GM18502 (cell line): ENCODE results near the gene FANK1.
"Not testable (repeated sequence)": the region's sequence is repeated elsewhere in the genome, so short reads cannot be mapped to it uniquely, and the experiment has no call there.

ENCODE experiments used
- ATAC-seq: cut with Tn5 transposase; IDR thresholded peaks from one replicate; pipeline ENCODE4 v1.9.1; 2021; ENCODE audit warnings: mild to moderate bottlenecking; ENCODE audit not compliant: unreplicated experiment, poor library complexity

FANK1 gene

DNA sequence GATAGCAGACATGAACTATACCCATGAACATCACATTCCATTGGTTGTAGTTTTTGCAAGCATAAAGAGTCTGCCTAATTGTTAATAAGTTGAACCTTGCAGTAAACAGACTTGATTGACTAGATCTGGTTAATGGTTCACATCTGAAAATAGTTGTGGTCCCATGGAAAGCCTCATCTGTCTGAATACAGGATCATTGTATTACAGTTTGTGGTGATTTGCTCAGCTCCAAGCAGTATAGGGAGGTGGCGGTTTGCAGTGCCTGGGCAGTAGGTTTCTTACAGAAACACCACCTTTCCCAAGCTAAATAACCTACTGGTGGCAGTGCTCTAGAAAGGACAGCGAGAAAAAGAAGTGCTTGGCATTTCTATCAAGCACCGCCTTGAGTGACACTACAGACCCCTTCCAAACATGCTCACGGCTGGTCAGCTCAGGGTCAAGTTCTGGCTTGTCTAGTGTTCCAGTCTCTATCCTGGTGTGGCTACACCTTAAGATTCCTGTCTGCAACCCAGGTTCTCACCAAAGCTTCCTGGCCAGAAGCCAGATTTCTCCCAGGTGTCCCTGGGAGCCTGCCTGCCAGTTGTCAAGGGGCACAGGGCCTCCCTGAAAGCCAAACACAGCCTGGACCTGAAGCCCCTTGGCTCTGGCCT is 119.9 kb downstream of the FANK1 start:
- ATAC-seq: no peak

DNA sequence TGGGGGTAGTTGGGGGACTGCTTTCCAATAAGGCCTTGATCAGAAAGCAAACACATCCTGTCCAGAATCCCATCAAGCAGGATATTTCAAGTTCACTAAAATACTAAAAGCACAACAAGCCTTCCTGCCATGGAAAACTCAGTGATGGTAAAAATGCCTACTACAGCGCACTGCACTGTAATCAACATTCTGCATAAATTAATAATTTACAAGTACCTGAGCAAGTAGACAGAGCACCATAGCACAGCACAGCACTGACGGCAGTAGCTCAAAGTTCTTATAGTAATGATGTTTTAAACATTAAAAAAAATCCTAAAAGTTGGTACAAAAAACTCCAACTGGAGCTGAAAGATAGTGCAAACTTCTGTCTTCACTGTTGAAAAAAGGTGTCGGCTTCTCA is 120.5 kb downstream of the FANK1 start:
- ATAC-seq: no peak

DNA sequence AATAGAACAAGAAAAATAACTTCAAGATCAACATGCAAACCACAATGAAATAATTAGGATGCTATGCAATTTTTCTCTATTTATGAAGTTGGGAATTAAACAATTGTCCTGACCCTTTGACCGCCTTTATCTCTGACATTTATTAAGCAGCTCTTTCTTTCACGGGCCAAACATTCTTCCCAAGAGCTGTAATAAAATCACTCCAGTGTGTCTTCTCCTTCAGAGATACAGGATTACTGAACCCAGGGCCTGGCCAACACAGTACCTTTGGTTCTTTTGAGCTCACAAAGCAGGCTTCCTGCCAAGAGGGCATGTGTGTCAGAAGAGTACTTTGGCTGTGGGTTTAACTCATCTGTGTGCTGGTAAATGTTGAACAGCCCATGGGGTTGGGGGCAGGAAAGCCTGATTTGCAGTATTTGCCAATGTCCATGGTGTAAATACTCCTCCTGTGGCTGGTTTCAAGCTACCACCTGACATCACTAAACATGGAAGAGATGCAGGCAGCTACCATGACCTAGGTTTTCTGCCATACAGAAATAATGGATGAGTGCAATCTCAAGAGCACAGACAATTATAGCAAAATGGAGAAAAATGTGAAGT is 121.7 kb downstream of the FANK1 start:
- no peak for ATAC-seq

DNA sequence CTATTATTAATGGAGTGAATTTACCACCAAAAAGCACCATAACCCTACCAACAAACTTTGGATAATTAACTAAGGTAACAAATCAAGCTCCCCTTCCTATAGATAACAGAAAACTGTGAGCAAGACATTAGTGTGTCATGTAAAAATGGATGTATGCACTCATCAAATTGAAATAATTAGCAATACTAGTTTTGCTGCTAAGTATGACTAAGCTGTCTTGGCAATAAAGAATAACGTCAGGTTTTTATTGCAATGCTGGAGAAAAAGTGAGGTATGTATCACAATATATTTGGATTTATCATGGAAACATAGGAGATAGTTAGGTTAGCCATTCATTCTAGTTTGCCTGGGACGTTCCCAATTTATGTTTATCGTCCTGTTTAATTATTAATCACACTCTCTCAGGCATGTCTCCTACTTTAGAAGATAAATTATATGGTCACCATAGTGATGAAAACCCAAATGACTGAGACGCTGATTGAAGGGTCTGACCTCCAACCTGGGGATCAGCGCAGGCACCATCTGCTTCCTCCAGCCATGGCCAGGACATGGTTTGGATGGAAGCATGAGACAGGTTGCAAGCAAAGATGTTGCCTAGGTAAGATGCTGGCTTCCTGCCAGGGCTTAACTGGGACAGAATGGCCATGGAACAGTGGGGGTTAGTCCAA is 125.6 kb downstream of the FANK1 start:
- no peak for ATAC-seq

DNA sequence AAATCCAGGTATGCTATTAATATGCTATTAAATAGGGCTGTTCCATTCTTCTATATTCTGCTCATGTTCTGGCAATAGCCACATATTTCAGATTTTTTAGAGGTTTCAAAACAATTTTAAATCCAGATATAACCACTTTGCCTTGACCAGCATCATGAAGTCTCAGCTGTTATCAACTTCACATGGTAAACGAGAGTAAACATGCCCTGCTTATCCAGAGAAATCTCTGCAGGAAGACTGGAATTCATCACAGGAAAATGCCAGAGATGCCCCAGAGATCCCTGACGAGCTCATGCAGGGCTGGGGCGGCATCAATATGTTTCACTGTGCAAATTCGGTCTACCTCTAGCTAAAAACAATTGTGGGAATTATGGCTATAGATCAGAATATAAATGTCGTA is 126.5 kb downstream of the FANK1 start:
- ATAC-seq: no peak

DNA sequence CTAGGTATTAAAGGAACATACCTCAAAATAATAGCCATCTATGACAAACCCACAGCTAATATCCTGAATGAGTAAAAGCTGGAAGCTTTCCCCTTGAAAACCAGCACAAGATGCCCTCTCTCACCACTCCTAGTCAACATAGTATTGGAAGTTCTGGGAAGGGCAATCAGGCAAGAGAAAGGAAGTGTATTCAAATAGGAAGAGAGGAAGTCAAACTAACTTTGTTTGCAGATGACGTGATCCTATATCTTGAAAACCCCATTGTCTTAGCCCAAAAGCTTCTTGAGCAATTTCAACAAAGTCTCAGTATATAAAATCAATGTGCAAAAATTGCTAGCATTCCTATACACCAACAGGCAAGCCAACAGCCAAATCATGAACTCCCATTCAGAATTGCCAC is 131.3 kb downstream of the FANK1 start:
- ATAC-seq: no peak

DNA sequence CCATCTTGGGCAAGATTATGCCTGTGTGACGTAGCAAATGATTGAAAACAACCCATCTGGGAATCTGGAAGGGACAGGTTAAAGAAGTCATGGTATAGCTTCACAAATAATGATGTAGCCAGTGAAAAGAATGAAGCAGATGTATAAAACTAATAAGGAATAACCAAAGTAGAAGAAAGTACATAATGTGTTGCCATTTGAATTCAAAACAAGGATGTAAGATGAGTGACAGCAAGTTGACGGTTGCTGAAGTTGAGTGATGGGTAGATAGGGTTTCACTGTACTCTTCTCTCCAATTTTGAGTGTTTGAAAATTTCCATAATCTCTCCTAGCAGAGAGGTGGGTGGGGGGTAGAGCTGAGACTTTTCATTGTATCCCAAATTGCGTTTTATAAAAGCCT is 133.6 kb downstream of the FANK1 start:
- no peak for ATAC-seq

DNA sequence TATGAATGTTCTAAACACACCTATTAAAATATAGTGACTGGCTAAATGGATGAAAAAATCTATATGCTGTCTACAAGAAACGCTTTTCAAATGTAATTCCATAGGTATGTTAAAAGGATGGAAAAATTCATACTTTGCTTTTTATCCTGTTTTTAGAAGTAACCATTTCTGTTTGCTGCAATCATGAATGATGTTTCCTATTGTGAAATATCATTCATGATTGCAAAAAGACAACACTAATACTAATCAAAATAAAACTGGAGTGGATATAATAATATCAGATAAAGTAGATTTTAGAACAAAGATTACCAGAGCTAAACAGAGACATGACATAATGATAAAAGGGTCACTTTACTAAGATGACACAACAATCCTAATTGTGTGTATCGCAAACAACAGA is 138.2 kb downstream of the FANK1 start:
- ATAC-seq: no peak

DNA sequence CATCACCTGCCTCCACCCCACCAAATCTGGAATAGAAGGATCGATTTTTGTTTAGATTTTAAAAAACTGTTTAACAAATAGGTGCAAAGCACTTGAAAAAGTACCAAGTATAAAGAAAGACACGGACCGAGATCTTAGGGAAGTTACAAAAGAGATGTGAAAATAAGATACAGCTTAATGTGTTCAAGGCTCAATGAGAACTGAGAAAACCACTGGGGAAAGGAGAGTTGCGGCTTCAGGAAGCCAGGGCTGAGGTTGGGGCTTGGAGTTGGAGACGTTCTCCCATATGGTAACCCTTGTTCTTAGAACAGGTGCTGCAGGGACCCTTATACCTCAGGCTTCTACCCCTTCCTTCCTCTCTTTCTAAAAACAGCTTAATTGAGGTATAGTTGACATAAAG is 140.2 kb downstream of the FANK1 start:
- no peak for ATAC-seq

DNA sequence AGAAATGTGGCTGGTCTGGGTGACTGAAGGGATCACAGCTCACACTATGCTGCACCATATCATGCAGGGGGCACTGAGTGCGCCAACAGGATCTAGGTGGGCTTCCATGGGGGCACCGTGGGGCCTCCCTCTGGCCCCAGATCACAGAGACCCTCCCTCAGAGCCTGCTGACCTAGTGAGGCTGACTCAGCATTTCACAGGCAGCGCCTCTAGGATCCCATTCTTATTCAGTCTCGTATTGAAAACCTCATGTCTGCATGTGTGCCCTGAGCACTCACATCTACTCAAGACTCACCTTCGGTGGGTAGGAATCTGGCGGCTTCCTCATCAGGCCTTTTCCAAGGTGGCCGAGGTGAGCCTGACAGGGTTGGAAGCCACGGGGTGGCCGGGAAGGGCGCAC is 141.6 kb downstream of the FANK1 start:
- ATAC-seq: no peak

DNA sequence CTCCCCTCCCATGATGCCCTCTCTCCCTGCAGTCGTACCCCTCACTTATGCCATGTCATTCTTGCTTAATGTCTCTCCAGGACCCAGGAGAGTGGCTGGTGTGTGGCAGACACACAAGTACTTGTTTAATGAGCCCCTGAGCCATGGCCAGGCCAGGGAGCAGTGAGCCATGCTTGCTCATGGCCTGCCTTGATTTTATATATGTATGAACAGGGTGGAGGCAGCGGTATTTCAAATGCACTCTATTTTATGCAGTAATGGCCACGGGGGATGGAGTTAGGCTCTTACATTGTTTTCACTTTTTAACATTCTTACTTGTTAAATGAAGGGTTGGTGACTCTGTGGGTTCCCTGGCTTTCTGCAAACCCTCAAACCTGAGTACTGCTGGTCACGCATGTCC is 144.8 kb downstream of the FANK1 start:
- ATAC-seq: no peak

DNA sequence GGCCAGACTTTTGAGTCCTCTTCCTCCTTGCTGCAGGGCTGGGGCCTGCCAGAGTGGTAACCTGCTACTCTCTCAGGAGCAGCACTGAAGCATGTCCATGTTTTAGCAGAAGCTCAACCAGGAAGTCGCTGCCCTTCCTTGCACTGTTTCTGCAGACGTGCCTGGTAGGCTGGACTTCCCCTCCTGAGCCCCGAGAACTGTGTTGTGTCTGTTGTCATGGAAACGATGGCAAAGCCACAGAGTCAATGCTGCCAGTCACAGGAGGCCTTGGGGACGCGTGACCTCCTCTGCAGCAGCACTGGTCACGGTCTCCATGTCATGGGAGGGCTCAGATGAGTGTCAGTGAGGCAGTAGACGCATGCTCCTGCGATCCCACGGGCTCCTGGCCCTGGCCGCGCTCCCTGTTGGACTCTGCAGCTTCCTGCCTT is 145.5 kb downstream of the FANK1 start:
- ATAC-seq: peak; percentile 99

DNA sequence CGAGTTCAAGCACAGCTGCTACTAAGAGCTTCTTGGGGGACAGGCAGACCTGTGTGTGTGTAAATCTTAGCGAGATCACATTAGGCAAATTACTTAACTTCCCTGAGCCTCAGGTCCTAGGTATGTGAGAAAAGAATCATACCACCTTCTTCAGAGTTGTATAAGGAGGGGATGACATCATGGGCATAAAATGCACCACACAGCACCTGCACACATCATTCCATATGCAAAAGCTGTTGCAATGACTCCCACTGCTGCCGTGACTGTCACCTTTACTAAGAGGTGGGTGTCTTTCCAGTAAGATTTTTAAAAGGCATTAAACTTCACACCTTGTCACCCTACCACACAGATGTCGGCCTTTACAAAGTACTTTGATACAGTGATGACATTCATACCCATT is 146.0 kb downstream of the FANK1 start:
- ATAC-seq: no peak

DNA sequence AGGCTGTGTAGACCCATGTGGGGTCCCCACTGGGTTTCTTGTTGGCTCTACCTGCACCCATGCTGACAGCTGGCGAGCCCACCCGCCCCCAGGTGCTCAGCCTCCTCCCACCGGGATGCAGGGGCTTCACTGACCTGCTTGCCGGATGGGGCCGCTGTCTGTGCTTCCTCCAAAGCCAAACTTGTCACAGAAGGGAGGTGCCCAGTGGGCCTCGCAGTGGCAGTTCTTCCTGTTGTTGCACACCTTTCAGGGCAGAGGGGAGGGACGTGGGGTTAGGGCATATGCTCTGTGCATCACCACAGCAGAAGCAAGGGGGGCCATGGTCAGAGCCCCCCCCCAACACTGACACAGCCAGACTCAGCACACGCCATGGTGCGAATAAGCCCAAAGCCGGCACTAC is 146.5 kb downstream of the FANK1 start:
- no peak for ATAC-seq

DNA sequence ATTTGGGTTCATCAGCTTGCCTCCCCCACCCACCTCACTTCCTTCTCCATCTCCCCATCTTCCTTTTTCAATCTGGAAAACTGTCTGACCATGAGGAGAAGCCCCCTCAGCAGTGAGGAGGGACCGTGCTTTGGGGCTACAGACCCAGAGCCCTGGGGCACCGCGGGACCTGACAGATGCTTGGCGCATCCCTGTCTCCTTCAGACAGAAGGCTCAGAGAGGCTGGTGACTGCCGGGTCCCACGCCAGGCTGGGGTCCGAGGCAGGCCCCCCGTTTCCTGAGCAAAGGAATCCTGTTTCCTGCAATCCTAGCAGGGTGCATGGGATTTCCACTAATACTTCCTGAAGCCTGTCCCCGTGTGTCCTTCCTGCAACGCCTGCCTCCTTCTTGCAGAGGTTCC is 147.0 kb downstream of the FANK1 start:
- ATAC-seq: no peak

DNA sequence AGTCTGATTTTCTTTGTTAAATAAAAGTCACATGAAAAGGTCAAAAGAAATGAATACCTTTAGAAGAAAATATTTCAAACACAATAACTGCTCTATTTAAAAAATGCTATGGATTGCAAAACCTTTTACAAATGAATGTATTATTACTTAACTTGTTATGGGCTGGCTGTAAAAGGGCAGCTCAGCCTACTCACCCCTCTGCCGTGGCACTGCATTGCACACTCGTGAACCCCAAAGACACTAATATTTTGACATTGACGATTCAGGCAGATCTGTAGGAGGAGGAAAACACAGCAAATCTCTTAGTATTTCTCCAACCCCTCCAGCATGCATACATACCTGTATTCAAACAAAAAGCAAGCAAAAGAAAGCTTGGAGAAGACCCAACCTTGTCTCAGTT is 149.5 kb downstream of the FANK1 start:
- ATAC-seq: no peak

DNA sequence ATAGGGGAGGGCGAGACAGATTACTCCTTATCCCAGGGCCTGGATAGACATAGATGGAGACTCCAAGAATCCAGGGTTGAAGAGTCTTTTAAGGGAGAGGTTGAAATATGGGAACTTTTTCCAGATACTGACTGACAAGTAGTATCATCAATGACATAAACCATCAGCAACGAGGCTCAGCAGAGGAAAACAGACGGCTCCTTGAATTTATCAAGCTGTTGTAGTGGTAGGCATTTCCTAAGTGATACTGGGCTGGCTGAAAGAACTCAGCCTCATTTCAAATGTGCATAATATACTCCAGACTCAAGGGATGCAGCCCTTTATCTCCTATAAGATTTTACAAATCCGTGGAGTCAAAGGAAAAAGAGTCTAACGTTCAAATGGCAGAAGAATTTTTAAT is 150.5 kb downstream of the FANK1 start:
- ATAC-seq: no peak

DNA sequence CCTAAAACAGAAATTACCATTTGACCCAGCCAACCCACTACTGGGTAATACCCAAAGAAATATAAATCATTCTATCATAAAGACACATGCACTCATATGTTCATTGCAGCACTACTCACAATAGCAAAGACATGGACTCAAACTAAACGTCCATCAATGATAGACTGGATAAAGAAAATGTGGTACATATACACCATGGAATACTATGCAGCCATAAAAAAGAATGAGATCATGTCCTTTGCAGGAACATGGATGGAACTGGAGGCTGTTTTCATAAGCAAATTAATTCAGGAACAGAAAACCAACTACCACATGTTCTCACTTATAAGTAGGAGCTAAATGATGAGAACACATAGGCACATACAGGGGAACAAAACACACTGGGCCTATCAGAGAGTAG is 151.4 kb downstream of the FANK1 start:
- not testable (repeated sequence) for ATAC-seq

DNA sequence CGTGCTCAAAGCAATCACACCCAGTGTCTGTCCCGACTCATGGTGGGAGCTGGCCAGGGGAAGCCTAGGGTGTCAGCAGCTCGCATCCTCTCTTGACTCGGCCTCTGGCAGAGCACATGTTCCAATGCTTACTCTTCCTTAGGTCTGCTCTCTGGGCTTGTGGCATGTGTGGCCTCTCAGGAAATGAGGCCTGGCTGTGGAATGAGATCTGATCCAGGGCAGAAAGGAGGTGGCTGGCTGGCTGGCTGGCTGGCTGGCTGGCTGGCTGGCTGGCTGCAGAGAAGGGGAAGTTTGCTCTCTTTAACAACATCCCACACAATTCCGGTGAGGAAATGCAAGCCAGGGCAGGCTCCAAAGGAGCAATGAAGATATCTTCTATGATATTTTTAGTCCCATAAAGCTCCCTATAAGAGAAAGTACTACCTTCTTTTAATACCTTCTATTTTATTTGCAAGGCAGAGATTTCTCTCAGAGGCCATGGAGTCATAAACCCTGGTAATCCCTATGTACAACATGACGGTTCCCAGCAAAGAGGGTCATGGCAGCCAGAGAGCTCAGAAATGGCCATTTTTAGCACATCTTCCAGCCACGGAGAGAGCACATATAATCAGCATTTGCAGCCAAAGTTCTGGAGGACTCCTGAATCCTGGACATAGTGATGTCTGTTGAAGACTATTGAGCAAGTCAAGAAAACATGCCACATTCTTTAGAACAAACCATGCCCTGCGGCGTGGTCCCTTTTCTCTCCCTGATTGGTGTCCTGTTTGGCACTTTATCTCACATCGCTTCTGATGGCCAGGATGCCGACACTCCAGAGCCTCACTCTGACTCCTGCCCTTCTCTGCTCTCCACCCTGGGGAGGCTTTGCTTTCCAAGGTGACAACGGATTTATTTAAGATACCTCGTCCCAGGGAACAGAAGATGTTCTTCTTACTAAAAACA is 153.7 kb downstream of the FANK1 start:
- no peak for ATAC-seq

DNA sequence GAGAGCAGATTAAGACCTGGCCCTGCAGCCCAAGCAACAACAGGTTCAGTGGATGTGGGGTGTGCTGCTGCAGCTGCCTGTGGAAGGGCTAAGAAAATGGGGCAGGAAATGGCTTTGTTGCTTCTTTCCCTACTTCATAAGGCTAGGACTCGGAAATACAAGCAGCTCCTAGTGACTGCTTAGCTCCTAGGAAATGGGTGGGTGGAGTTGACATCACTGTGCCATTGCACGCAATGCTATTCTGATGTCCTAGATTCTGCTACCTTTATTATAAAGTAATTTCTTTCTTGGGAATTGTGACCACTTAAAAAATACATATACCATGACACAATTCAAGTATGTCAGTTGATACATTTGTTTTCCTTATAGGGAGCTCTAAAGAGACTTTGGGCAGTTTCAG is 155.8 kb downstream of the FANK1 start:
- no peak for ATAC-seq

DNA sequence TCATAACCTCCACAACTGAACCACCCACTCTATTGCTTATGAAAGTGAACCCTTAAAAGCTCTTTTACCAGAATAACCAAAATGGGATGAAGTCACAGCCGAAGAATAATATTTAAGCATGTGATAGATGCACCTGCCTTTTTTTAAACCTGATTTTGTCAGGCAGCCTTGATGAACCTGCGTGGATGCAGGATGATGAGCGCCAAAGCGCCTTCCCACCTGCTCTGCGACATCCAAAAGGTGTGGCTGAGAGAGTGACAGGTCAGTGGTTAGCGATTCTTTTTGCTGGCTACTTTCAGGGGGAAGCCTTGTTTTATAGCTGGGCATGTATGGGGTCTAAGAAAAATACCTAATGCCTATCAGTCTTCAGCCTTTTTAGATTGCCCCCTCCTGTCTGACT is 157.8 kb downstream of the FANK1 start:
- ATAC-seq: no peak
